Mucosa of stomach (tissue), 1 donor: ENCODE data around the gene IL2RA.
"Not testable (repeated sequence)": the region's sequence is repeated elsewhere in the genome, so short reads cannot be mapped to it uniquely, and the experiment has no call there.

Source experiments
- H3K27me3 ChIP-seq: one replicate; pipeline ENCODE4 v1.7.0; 2013; ENCODE audit warnings: mild to moderate bottlenecking, low read length; ENCODE audit not compliant: control insufficient read depth, insufficient read depth
- H3K36me3 ChIP-seq: one replicate; pipeline ENCODE4 v1.7.0; 2013; ENCODE audit warnings: low read length; ENCODE audit not compliant: control insufficient read depth, insufficient read depth
- H3K4me1 ChIP-seq: one replicate; pipeline ENCODE4 v1.7.0; 2013; ENCODE audit warnings: mild to moderate bottlenecking, low read length; ENCODE audit not compliant: control insufficient read depth, insufficient read depth
- H3K4me3 ChIP-seq: one replicate; pipeline ENCODE4 v1.7.0; 2013; ENCODE audit warnings: low read length
- H3K9ac ChIP-seq: one replicate; pipeline ENCODE4 v1.7.0; 2013; ENCODE audit warnings: mild to moderate bottlenecking, low read length, moderate library complexity
- H3K9me3 ChIP-seq: one replicate; pipeline ENCODE4 v1.7.0; 2013; ENCODE audit warnings: mild to moderate bottlenecking, low read length, moderate library complexity; ENCODE audit not compliant: control insufficient read depth
- donor health status: Pancreatic carcinoma.

Gene IL2RA

GRCh38 chr10:6062101-6062771, at the start of gene IL2RA:
Gene IL2RA, minus strand, starts transcription at chr10:6062367. Its CDS starts 216 bp downstream, at chr10:6062151.
- Histone ChIP-seq H3K4me3 (no peak within 1 kb of the TSS), H3K36me3 (no peaks in the 10 kb centered on the region), H3K4me1 (no peaks in the 10 kb centered on the region), H3K27me3 (no peaks in the 10 kb centered on the region), H3K9ac (no peak within 1 kb of the TSS), H3K9me3 (no peaks in the 10 kb centered on the region)

- no peak overlapping the region for H3K4me3 ChIP-seq
- H3K36me3 ChIP-seq, result peaks cover 13% of the 10 kb centered on the region
- H3K9ac ChIP-seq, result no peak overlapping the region
- no peaks in the 10 kb centered on the region for H3K27me3 ChIP-seq
- H3K4me1 ChIP-seq, result peaks cover 9% of the 10 kb centered on the region
- no peaks in the 10 kb centered on the region for H3K9me3 ChIP-seq
Measured at GRCh38 chr10:6110136-6110535, 48.0 kb upstream of the IL2RA start.

- Histone ChIP-seq H3K9me3 (no peaks in the 10 kb centered on the region), H3K4me1 (peaks cover 9% of the 10 kb centered on the region), H3K36me3 (peaks cover 13% of the 10 kb centered on the region), H3K27me3 (no peaks in the 10 kb centered on the region), H3K9ac (no peak overlapping the region), H3K4me3 (no peak overlapping the region)
Measured at GRCh38 chr10:6109444-6109775, 47.2 kb upstream of the IL2RA start.

DNA sequence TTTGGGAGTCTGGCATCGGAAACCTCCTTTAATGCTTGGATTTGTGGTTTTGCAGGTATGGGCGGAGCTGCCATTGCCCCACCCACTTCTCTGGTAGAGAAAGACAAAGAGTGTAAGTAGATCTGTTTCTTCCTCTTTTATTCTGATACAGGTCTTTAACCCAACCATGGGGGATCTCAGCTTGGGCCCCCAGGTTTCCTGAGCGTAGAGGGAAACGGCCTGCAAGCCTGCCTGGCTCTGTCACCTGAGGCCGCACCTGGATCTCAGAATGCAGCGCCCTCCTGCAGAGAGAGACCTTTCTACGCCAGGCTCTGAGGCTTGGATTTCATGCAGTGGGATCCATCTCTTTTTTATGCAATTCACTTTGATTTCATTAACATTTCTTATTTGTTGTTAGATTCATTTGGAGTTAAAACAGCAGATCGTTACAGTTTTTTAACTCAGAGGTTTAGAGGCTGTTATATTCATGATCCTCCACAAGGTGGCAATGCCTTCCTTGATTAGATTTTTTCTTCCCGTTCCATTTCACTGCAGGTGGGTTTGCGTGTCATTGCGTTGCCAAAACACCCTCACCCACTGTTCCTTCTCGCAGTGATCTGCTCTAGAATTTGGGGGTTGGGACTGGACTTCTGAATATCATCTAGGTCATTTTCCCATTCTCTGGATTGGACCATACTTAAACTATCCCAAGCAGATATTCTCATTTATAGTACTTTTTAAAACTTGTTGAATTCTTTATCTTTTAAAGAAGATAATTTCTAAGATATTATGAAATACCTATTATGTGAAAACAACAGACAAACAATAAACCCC, 46.7 kb upstream of the IL2RA start:
- Histone ChIP-seq H3K36me3 (peaks cover 13% of the 10 kb centered on the region), H3K9ac (no peak overlapping the region)

DNA sequence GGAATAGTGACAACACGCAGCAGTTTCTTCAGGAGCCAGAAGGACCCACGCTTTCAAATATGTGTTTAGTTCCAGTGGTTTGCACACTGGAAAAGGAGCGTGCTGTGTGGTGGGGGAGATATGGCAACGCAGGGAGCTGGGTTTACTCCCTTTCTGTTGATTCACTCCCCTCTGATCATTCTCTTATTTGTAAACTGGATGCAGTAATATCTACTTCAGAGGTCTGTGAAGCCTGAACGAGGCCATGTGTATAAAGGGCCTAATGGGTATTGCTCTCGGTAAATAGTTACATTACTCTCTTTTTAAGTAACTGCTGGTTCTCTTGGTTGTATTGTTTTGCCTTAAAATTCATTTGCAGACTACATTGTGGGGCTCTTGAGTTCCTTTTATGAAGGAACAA, 45.9 kb upstream of the IL2RA start:
- Histone ChIP-seq H3K27me3 (no peaks in the 10 kb centered on the region), H3K9me3 (no peaks in the 10 kb centered on the region), H3K4me1 (peaks cover 9% of the 10 kb centered on the region), H3K4me3 (no peak overlapping the region), H3K36me3 (peaks cover 13% of the 10 kb centered on the region), H3K9ac (no peak overlapping the region)

More for the DNA sequence above, 46.7 kb upstream of the IL2RA start:
- H3K9me3 ChIP-seq, result no peaks in the 10 kb centered on the region
- no peak overlapping the region for H3K4me3 ChIP-seq
- no peaks in the 10 kb centered on the region for H3K27me3 ChIP-seq
- H3K4me1 ChIP-seq, result peaks cover 9% of the 10 kb centered on the region

DNA sequence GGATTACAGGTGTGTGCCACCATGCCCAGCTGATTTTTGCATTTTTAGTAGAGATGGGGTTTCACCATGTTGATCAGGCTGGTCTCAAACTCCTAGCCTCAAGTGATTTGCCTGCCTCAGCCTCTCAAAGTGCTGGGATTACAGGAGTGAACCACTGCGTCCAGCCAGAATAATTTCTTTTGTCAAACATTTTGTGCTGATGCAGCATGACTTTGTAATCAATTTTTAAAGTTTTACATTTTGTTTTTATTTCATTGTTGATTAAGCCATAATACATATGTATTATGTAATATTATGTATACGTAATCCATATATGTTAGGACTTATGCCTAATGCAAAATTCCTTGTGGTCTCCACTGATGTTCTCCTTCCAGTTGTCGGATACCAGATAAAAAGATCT, 45.4 kb upstream of the IL2RA start:
- H3K4me1 ChIP-seq, H3K9me3 ChIP-seq, H3K9ac ChIP-seq, H3K27me3 ChIP-seq, H3K4me3 ChIP-seq: not testable (repeated sequence)
- H3K36me3 ChIP-seq, result peaks cover 13% of the 10 kb centered on the region

DNA sequence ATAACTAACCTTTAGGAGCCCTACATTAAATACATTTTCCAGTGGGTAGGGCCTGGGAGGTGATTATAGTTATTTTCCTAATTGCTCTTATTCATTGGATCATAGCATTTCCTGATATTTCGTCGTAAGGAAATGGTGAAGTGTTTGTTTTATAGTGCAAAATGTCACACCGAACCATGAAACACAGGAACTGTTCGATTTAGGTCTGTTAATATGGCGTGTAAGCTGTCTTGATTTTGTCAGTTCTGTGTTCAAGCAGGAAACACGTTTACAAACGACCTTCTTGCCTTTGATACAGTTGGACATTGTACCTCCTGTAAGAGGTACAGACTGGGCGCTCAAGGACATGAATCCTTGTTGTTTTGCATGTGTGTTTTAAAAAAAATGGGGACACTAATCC, 41.4 kb upstream of the IL2RA start:
- Histone ChIP-seq H3K9ac (no peak overlapping the region), H3K27me3 (no peaks in the 10 kb centered on the region), H3K9me3 (no peaks in the 10 kb centered on the region), H3K4me3 (no peak overlapping the region), H3K36me3 (peaks cover 4% of the 10 kb centered on the region), H3K4me1 (peaks cover 5% of the 10 kb centered on the region)

GRCh38 chr10:6102128-6102527, 40.0 kb upstream of the IL2RA start:
- H3K36me3 ChIP-seq, result no peaks in the 10 kb centered on the region
- no peaks in the 10 kb centered on the region for H3K9me3 ChIP-seq
- no peak overlapping the region for H3K4me3 ChIP-seq
- no peaks in the 10 kb centered on the region for H3K4me1 ChIP-seq
- no peak overlapping the region for H3K9ac ChIP-seq
- no peaks in the 10 kb centered on the region for H3K27me3 ChIP-seq

- Histone ChIP-seq H3K9me3 (no peaks in the 10 kb centered on the region), H3K4me1 (no peaks in the 10 kb centered on the region), H3K36me3 (no peaks in the 10 kb centered on the region), H3K9ac (no peak overlapping the region), H3K27me3 (no peaks in the 10 kb centered on the region), H3K4me3 (no peak overlapping the region)
Measured at GRCh38 chr10:6101181-6101580, 39.0 kb upstream of the IL2RA start.

DNA sequence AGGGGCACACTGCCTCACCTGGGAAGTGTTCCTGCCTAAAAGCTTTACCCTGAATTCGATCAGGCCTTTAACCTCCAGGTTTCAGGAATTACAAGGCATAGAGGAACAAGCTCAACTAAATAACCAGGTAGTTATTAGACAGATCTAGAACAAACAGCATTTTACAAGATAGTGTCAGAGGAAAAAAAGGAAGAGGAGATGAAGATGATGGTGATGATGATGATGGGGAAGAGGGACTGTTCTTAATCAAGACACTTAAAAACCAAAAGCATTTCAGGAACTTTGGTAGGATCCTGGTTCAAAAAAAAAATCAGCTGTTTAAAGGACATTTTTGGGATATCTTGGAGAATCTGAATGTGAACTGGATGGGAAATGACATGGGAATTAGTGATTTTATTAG, 38.2 kb upstream of the IL2RA start:
- Histone ChIP-seq H3K27me3 (no peaks in the 10 kb centered on the region), H3K4me3 (no peak overlapping the region), H3K36me3 (no peaks in the 10 kb centered on the region), H3K9me3 (no peaks in the 10 kb centered on the region), H3K4me1 (no peaks in the 10 kb centered on the region), H3K9ac (no peak overlapping the region)

- Histone ChIP-seq H3K4me1 (no peaks in the 10 kb centered on the region), H3K27me3 (no peaks in the 10 kb centered on the region), H3K9ac (no peak overlapping the region), H3K36me3 (no peaks in the 10 kb centered on the region), H3K9me3 (no peaks in the 10 kb centered on the region), H3K4me3 (no peak overlapping the region)
Measured at GRCh38 chr10:6098156-6098555, 36.0 kb upstream of the IL2RA start.

GRCh38 chr10:6097063-6097462, 34.9 kb upstream of the IL2RA start:
- H3K4me3 ChIP-seq, result no peak overlapping the region
- no peaks in the 10 kb centered on the region for H3K27me3 ChIP-seq
- no peaks in the 10 kb centered on the region for H3K36me3 ChIP-seq
- no peak overlapping the region for H3K9ac ChIP-seq
- H3K9me3 ChIP-seq, result no peaks in the 10 kb centered on the region
- no peaks in the 10 kb centered on the region for H3K4me1 ChIP-seq
